Right atrium auricular region (tissue), 2 donors: ENCODE data around the gene NACC2. TPM values are rescaled to one million over a fixed set of nuclear protein-coding genes. Genes with fewer than 3 reads are reported as not detected.

Experiments
- DNase-seq: peaks from one replicate; pipeline ENCODE4 v3.0.0-alpha.2; 2019; ENCODE audit warnings: low spot score
- H3K27ac ChIP-seq, 2 donors: fragments of 200-600 bp; sonication (generic); 1 replicate in 1 of 2; 2 replicates in 1 of 2; pipeline ENCODE4 v1.5.1; 2016 to 2019
- H3K27me3 ChIP-seq, 2 donors: fragments of 200-600 bp; sonication (generic); one replicate each; pipeline versions ENCODE4 v1.5.1 to v1.6.0; 2017 to 2019
- H3K36me3 ChIP-seq: fragments of 200-600 bp; sonication (generic); one replicate; pipeline ENCODE4 v1.5.1; 2016
- H3K4me1 ChIP-seq, 2 donors: fragments of 200-600 bp; sonication (generic); one replicate each; pipeline versions ENCODE4 v1.5.1 to v1.6.0; 2017 to 2019
- H3K4me3 ChIP-seq, 2 donors: fragments of 200-600 bp; sonication (generic); 1 replicate in 1 of 2; 2 replicates in 1 of 2; pipeline ENCODE4 v1.5.1; 2017 to 2019; ENCODE audit warnings: mild to moderate bottlenecking in 1 of 2, moderate library complexity in 1 of 2
- H3K9me3 ChIP-seq, 2 donors: fragments of 200-600 bp; sonication (generic); one replicate each; pipeline ENCODE4 v1.5.1; 2019
- CTCF ChIP-seq, 2 donors: fragments of 200-600 bp; sonication (generic); IDR thresholded peaks; one replicate each; pipeline ENCODE4 v1.5.1; 2019; ENCODE audit warnings: antibody characterized with exemption in 2 of 2
- total RNA-seq, 2 donors: library from RNA; depleted of rRNA; stranded (reverse); fragments of >200 nt; gene quantifications; one replicate each; pipeline ENCODE4 v1.1.0, GENCODE V29; 2016

The NACC2 gene
- total RNA-seq, 2 donors from 2014 or later = 49.1 to 55.5 TPM

GRCh38 chr9:135965124-135965756 lies 129.8 kb downstream of the NACC2 start:
- Histone ChIP-seq H3K9me3 (no peaks in the 10 kb centered on the region), H3K4me3 (no peak overlapping the region), H3K36me3 (no peaks in the 10 kb centered on the region), H3K27ac (no peak overlapping the region), H3K4me1 (peaks cover 0 to 31% of the 10 kb centered on the region in 2 donors), H3K27me3 (no peaks in the 10 kb centered on the region)
- TF ChIP-seq CTCF (IDR thresholded peaks at IDR 0.05) = no peak
- DNase-seq = no peak

GRCh38 chr9:135963938-135964337 lies 131.2 kb downstream of the NACC2 start:
- no peak for TF ChIP-seq CTCF (IDR thresholded peaks at IDR 0.05)
- Histone ChIP-seq H3K4me1 (peaks cover 0 to 41% of the 10 kb centered on the region in 2 donors), H3K27me3 (no peaks in the 10 kb centered on the region), H3K27ac (no peak overlapping the region), H3K36me3 (no peaks in the 10 kb centered on the region), H3K4me3 (no peak overlapping the region), H3K9me3 (no peaks in the 10 kb centered on the region)
- no peak for DNase-seq

- Histone ChIP-seq H3K4me1 (peaks cover 0 to 40% of the 10 kb centered on the region in 2 donors), H3K4me3 (no peak overlapping the region), H3K27me3 (no peaks in the 10 kb centered on the region), H3K27ac (no peak overlapping the region), H3K36me3 (no peaks in the 10 kb centered on the region), H3K9me3 (no peaks in the 10 kb centered on the region)
- no peak for TF ChIP-seq CTCF (IDR thresholded peaks at IDR 0.05)
- DNase-seq = no peak
These were observed 131.8 kb downstream of the NACC2 start for GRCh38 chr9:135963338-135963737.

- Histone ChIP-seq H3K27ac (no peak overlapping the region), H3K4me3 (no peak overlapping the region), H3K9me3 (no peaks in the 10 kb centered on the region), H3K27me3 (no peaks in the 10 kb centered on the region), H3K4me1 (peaks cover 0 to 40% of the 10 kb centered on the region in 2 donors), H3K36me3 (no peaks in the 10 kb centered on the region)
- TF ChIP-seq CTCF (IDR thresholded peaks at IDR 0.05) = no peak
- DNase-seq = no peak
These were observed 132.3 kb downstream of the NACC2 start for GRCh38 chr9:135962696-135963307.

GRCh38 chr9:135961811-135962695 lies 133.0 kb downstream of the NACC2 start:
- Histone ChIP-seq H3K4me1 (peaks cover 0 to 40% of the 10 kb centered on the region in 2 donors), H3K27me3 (no peaks in the 10 kb centered on the region), H3K4me3 (no peak overlapping the region), H3K9me3 (no peaks in the 10 kb centered on the region), H3K27ac (no peak overlapping the region), H3K36me3 (no peaks in the 10 kb centered on the region)
- TF ChIP-seq CTCF (IDR thresholded peaks at IDR 0.05) = no peak
- no peak for DNase-seq
